H9 (cell line): Measurements from ENCODE around the gene GPC1. TPM values are rescaled to one million over a fixed set of nuclear protein-coding genes. Genes with fewer than 3 reads are reported as not detected.

ENCODE experiments used
- DNase-seq: peaks from one replicate; pipeline ENCODE4 v3.0.0-alpha.2; 2017
- H2AFZ ChIP-seq: one replicate; pipeline ENCODE4 v1.6.1; 2013; ENCODE audit warnings: mild to moderate bottlenecking, low read length, control low read depth, moderate library complexity
- H2AK5ac ChIP-seq: 2 replicates; pipeline ENCODE4 v1.6.1; 2013; ENCODE audit warnings: low read length, control low read depth, mixed read lengths; ENCODE audit not compliant: insufficient read length
- H2BK120ac ChIP-seq: one replicate; pipeline ENCODE4 v1.6.1; 2013; ENCODE audit warnings: low read depth, mild to moderate bottlenecking, low read length, control low read depth, inconsistent platforms; ENCODE audit not compliant: poor library complexity, severe bottlenecking
- H2BK12ac ChIP-seq: 2 replicates; pipeline ENCODE4 v1.6.1; 2013; ENCODE audit warnings: low read length, control low read depth, mixed read lengths, low read depth; ENCODE audit not compliant: insufficient read length
- H2BK15ac ChIP-seq: 2 replicates; pipeline ENCODE4 v1.6.1; 2013; ENCODE audit warnings: low read depth, low read length, control low read depth
- H2BK20ac ChIP-seq: one replicate; pipeline ENCODE4 v1.6.1; 2013; ENCODE audit warnings: low read depth, mild to moderate bottlenecking, low read length, control low read depth, inconsistent platforms; ENCODE audit not compliant: poor library complexity, severe bottlenecking
- H2BK5ac ChIP-seq: 2 replicates; pipeline ENCODE4 v1.6.1; 2013; ENCODE audit warnings: low read length, control low read depth, mixed read lengths; ENCODE audit not compliant: insufficient read length
- H3K14ac ChIP-seq: 2 replicates; pipeline ENCODE4 v1.6.1; 2013; ENCODE audit warnings: low read length, control low read depth; ENCODE audit not compliant: insufficient read depth
- H3K18ac ChIP-seq: 2 replicates; pipeline ENCODE4 v1.6.1; 2013; ENCODE audit warnings: low read depth, mild to moderate bottlenecking, mixed read lengths, low read length, control low read depth; ENCODE audit not compliant: insufficient read length
- H3K23ac ChIP-seq: 2 replicates; pipeline ENCODE4 v1.6.1; 2013; ENCODE audit warnings: low read length, control low read depth, mixed read lengths, low read depth; ENCODE audit not compliant: insufficient read length
- H3K23me2 ChIP-seq: 2 replicates; pipeline ENCODE4 v1.6.1; 2013; ENCODE audit warnings: low read depth, mild to moderate bottlenecking, mixed read lengths, low read length, control low read depth; ENCODE audit not compliant: insufficient read length, poor library complexity, severe bottlenecking
- H3K27ac ChIP-seq: 2 replicates; pipeline ENCODE4 v1.5.1; 2013; ENCODE audit warnings: low read length, control low read depth, mixed read lengths, low read depth; ENCODE audit not compliant: insufficient read length
- H3K27me3 ChIP-seq: 2 replicates; pipeline ENCODE4 v1.6.1; 2013; ENCODE audit warnings: low read length, control low read depth, inconsistent platforms; ENCODE audit not compliant: insufficient read depth
- H3K4ac ChIP-seq: 2 replicates; pipeline ENCODE4 v1.6.1; 2013; ENCODE audit warnings: low read depth, mild to moderate bottlenecking, control low read depth, inconsistent platforms, low read length, moderate library complexity
- H3K4me1 ChIP-seq: 2 replicates; pipeline ENCODE4 v1.6.1; 2013; ENCODE audit warnings: low read length, control low read depth, inconsistent platforms; ENCODE audit not compliant: insufficient read depth
- H3K4me2 ChIP-seq: 2 replicates; pipeline ENCODE4 v1.6.1; 2013; ENCODE audit warnings: low read length, control low read depth, mixed read lengths; ENCODE audit not compliant: insufficient read length, insufficient read depth
- H3K56ac ChIP-seq: 2 replicates; pipeline ENCODE4 v1.6.1; 2013; ENCODE audit warnings: low read depth, mild to moderate bottlenecking, mixed read lengths, low read length, control low read depth; ENCODE audit not compliant: insufficient read length
- H3K79me1 ChIP-seq: 2 replicates; pipeline ENCODE4 v1.6.1; 2013; ENCODE audit warnings: low read depth, mild to moderate bottlenecking, moderate library complexity, low read length, control low read depth, inconsistent platforms; ENCODE audit not compliant: insufficient read depth, poor library complexity, severe bottlenecking
- H3K79me2 ChIP-seq: 2 replicates; pipeline ENCODE4 v1.6.1; 2013; ENCODE audit warnings: low read length, control low read depth, inconsistent platforms; ENCODE audit not compliant: insufficient read depth
- H3K9ac ChIP-seq: 2 replicates; pipeline ENCODE4 v1.6.1; 2013; ENCODE audit warnings: low read length, control low read depth, mixed read lengths; ENCODE audit not compliant: insufficient read length; ENCODE audit errors: extremely low read depth
- H3K9me3 ChIP-seq: one replicate; pipeline ENCODE4 v1.6.1; 2013; ENCODE audit warnings: low read depth, low read length, inconsistent platforms; ENCODE audit not compliant: control insufficient read depth
- H3T11ph ChIP-seq: one replicate; pipeline ENCODE4 v1.6.1; 2013; ENCODE audit warnings: mild to moderate bottlenecking, low read length, control low read depth, inconsistent platforms
- H4K20me1 ChIP-seq: one replicate; pipeline ENCODE4 v1.6.1; 2013; ENCODE audit not compliant: control insufficient read depth, insufficient read length, insufficient read depth
- H4K5ac ChIP-seq: 2 replicates; pipeline ENCODE4 v1.6.1; 2013; ENCODE audit warnings: low read depth, mild to moderate bottlenecking, mixed read lengths, low read length, control low read depth; ENCODE audit not compliant: insufficient read length
- H4K8ac ChIP-seq: replicated peaks from 2 replicates; pipeline ENCODE4 v1.6.1; 2013; ENCODE audit warnings: low read length, control low read depth, mixed read lengths, low read depth; ENCODE audit not compliant: insufficient read length
- H4K91ac ChIP-seq: 2 replicates; pipeline ENCODE4 v1.6.1; 2013; ENCODE audit warnings: low read depth, mild to moderate bottlenecking, moderate library complexity, mixed read lengths, low read length, control low read depth; ENCODE audit not compliant: insufficient read length
- H3K27ac Mint-ChIP-seq, 3 experiments: 2 replicates in 2 of 3; 3 replicates in 1 of 3; pipeline ENCODE4 v1.8.0; 2020 to 2021; ENCODE audit warnings: mixed read lengths in 3 of 3, mild to moderate bottlenecking in 1 of 3, moderate library complexity in 1 of 3
- H3K27me3 Mint-ChIP-seq: 2 replicates; pipeline ENCODE4 v1.8.0; 2021; ENCODE audit warnings: low read depth, mild to moderate bottlenecking, moderate library complexity, mixed read lengths
- H3K36me3 Mint-ChIP-seq, 3 experiments: 2 replicates in 2 of 3; 3 replicates in 1 of 3; pipeline ENCODE4 v1.8.0; 2020 to 2021; ENCODE audit warnings: low read depth in 3 of 3, mixed read lengths in 3 of 3; ENCODE audit not compliant: insufficient read depth in 1 of 3
- H3K4me1 Mint-ChIP-seq, 2 experiments: 2 replicates each; pipeline ENCODE4 v1.8.0; 2020; ENCODE audit warnings: mixed read lengths in 2 of 2
- H3K4me3 Mint-ChIP-seq, 2 experiments: 2 replicates in 1 of 2; 3 replicates in 1 of 2; pipeline ENCODE4 v1.8.0; 2020 to 2021; ENCODE audit warnings: mild to moderate bottlenecking in 2 of 2, mixed read lengths in 2 of 2, moderate library complexity in 1 of 2
- H3K9me3 Mint-ChIP-seq, 2 experiments: 2 replicates in 1 of 2; 3 replicates in 1 of 2; pipeline ENCODE4 v1.8.0; 2020; ENCODE audit warnings: mild to moderate bottlenecking in 2 of 2, mixed read lengths in 2 of 2, moderate library complexity in 1 of 2
- CTCF ChIP-seq: fragments of 200-600 bp; sonication (generic); conservative IDR thresholded peaks from 3 replicates; pipeline ENCODE4 v1.8.0; 2021; ENCODE audit warnings: antibody characterized with exemption, mild to moderate bottlenecking
- WGBS: extraction: QIAGEN DNeasy Blood & Tissue Kit; methylation state at CpG from one replicate; pipeline ENCODE4 v1.1.7; 2013; ENCODE audit warnings: missing lambda C conversion rate, low lambda C conversion rate, mixed read lengths; ENCODE audit not compliant: insufficient read length; ENCODE audit errors: extremely low coverage; 5-methylcytosine and 5-hydroxymethylcytosine counted together
- total RNA-seq: library from RNA; stranded (reverse); gene quantifications from 2 replicates; pipeline ENCODE4 v1.2.1, GENCODE V29; 2021

Gene GPC1
- total RNA-seq, 1 experiment from 2014 or later, result 39.4 TPM

- Mint-ChIP-seq H3K9me3 (peaks cover 21 to 28% of the 10 kb centered on the region in 2 experiments), H3K27ac (no peak overlapping the region), H3K27me3 (peaks cover 50% of the 10 kb centered on the region), H3K4me1 (peaks cover 5 to 9% of the 10 kb centered on the region in 2 experiments), H3K4me3 (no peak overlapping the region), H3K36me3 (peaks cover 0 to 2% (median 0%) of the 10 kb centered on the region in 3 experiments; a peak in 3 of 7 replicates)
- no peak overlapping the region for H2BK20ac ChIP-seq
- no peak overlapping the region for H3K14ac ChIP-seq
- H2AFZ ChIP-seq, result no peak overlapping the region
- H4K20me1 ChIP-seq, result no peaks in the 10 kb centered on the region
- H3K18ac ChIP-seq, result no peak overlapping the region
- no peak overlapping the region for H3K9ac ChIP-seq
- H4K5ac ChIP-seq, result no peak overlapping the region
- H2AK5ac ChIP-seq, result no peak overlapping the region
- H4K8ac ChIP-seq, result no peak overlapping the region
- H3T11ph ChIP-seq, result no peak overlapping the region
- H3K4me2 ChIP-seq, result no peak overlapping the region
- H3K23me2 ChIP-seq, result no peaks in the 10 kb centered on the region
- H3K79me1 ChIP-seq, result no peaks in the 10 kb centered on the region
- H3K4me1 ChIP-seq, result no peaks in the 10 kb centered on the region
- no peak; the same call in 2 of the 3 replicates for TF ChIP-seq CTCF
- H2BK5ac ChIP-seq, result no peak overlapping the region
- H3K9me3 ChIP-seq, result no peaks in the 10 kb centered on the region
- peak; percentile 27 for DNase-seq
- H3K27me3 ChIP-seq, result no peaks in the 10 kb centered on the region
- no peak overlapping the region for H3K27ac ChIP-seq
- no peak overlapping the region for H3K4ac ChIP-seq
- H2BK12ac ChIP-seq, result no peak overlapping the region
- H3K23ac ChIP-seq, result no peak overlapping the region
- H4K91ac ChIP-seq, result no peak overlapping the region
- no peak overlapping the region for H2BK15ac ChIP-seq
- no peak overlapping the region for H2BK120ac ChIP-seq
- WGBS, result no CpG with 5 or more reads among the region's 21 CpGs
- H3K79me2 ChIP-seq, result no peaks in the 10 kb centered on the region
- no peak overlapping the region for H3K56ac ChIP-seq
Observed at GRCh38 chr2:240426845-240427721, 8.4 kb upstream of the GPC1 start.
